Ovary (tissue), 9 donors: ENCODE measurements around the gene GIN1. TPM values are rescaled to one million over a fixed set of nuclear protein-coding genes. Genes with fewer than 3 reads are reported as not detected.

Experiments
- DNase-seq, 5 donors: peaks; one replicate each; pipeline ENCODE4 v3.0.0-alpha.2; 2019 to 2020
- H3K27ac ChIP-seq, 2 donors: fragments of 200-600 bp; one replicate each; pipeline versions ENCODE4 v1.5.1 to v1.8.0; 2019 to 2022
- H3K27me3 ChIP-seq: fragments of 200-600 bp; one replicate; pipeline ENCODE4 v1.8.0; 2022
- H3K36me3 ChIP-seq: fragments of 200-600 bp; sonication (generic); one replicate; pipeline ENCODE4 v1.5.1; 2019
- H3K4me1 ChIP-seq: one replicate; pipeline ENCODE4 v1.8.1; 2013; ENCODE audit warnings: mild to moderate bottlenecking, moderate library complexity; ENCODE audit not compliant: insufficient read depth
- H3K4me3 ChIP-seq: fragments of 200-600 bp; sonication (generic); one replicate; pipeline ENCODE4 v1.5.1; 2017
- H3K9me3 ChIP-seq, 2 donors: fragments of 200-600 bp in 1 of 2; sonication (generic) in 1 of 2; one replicate each; pipeline versions ENCODE4 v1.5.1 to v1.8.1; 2013 to 2019; ENCODE audit warnings: mild to moderate bottlenecking in 1 of 2, moderate library complexity in 1 of 2
- EP300 ChIP-seq: sonication (generic); formaldehyde crosslinking; IDR thresholded peaks from one replicate; pipeline ENCODE4 v1.6.1; 2017; ENCODE audit warnings: antibody characterized with exemption
- POLR2A ChIP-seq: fragments of 450-650 bp; IDR thresholded peaks from one replicate; pipeline ENCODE4 v1.6.1; 2017; ENCODE audit warnings: antibody characterized with exemption, mild to moderate bottlenecking, moderate library complexity
- WGBS, 3 donors: extraction: QIAGEN DNeasy Blood & Tissue Kit in 1 of 3; methylation state at CpG; one replicate each; pipeline versions ENCODE4 v1.1.5 to v1.1.7; 2013 to 2017; 5-methylcytosine and 5-hydroxymethylcytosine counted together
- intact Hi-C, 4 donors: fragments of 100-400 bp; cut with DNase I; formaldehyde crosslinking; loops; one replicate each; pipeline versions ENCODE4 v1.11.0 to v1.15.1; 2022 to 2023
- polyA plus RNA-seq, 2 donors: library from polyadenylated mRNA; stranded (reverse); fragments of 200-250 nt in 1 of 2; fragments of 350-450 nt in 1 of 2; fragmentation: Illumina TruSeq in 1 of 2; extraction: RNeasy Lipid Tissue Mini Kit (QIAGEN cat#74804) in 1 of 2; gene quantifications; one replicate each; pipeline ENCODE4 v1.2.3, GENCODE V29; 2013 to 2014
- total RNA-seq, 7 donors: library from RNA; depleted of rRNA in 2 of 7; stranded (reverse); fragments of >200 nt in 2 of 7; fragmentation: NEBNext Ultra II Directional in 3 of 7; extraction: Animal tissue kit (Norgen Biotek cat#: 25700) in 3 of 7; gene quantifications; one replicate each; pipeline versions ENCODE4 v1.1.0 to v1.2.4, GENCODE V29; 2016 to 2023
- TF ChIP-seq, protein P1 (sequence below), 3 donors: fragments of 450-650 bp in 2 of 3; fragments of 200-600 bp in 1 of 3; IDR thresholded peaks; one replicate each; pipeline versions ENCODE4 v1.5.1 to v1.8.0; 2016 to 2022; ENCODE audit warnings: antibody characterized with exemption in 3 of 3, mild to moderate bottlenecking in 1 of 3
- donor health status: DM: no; HTN: no; CAD: no; lungs with moderate emphysema.
- donor health status: DM: no; HTN: no; CAD: no.
- donor health status: Bipolar disorder and iron deficiency.
- donor health status: DM: yes; HTN: yes; CAD: no.
- donor health status: DM: no; HTN: no; CAD: no.
- donor health status: DM: yes; HTN: yes; CAD: no.

The GIN1 gene
- total and polyA plus RNA-seq, 9 donors = 2.0 to 13.3 (median 7.5) TPM

DNA sequence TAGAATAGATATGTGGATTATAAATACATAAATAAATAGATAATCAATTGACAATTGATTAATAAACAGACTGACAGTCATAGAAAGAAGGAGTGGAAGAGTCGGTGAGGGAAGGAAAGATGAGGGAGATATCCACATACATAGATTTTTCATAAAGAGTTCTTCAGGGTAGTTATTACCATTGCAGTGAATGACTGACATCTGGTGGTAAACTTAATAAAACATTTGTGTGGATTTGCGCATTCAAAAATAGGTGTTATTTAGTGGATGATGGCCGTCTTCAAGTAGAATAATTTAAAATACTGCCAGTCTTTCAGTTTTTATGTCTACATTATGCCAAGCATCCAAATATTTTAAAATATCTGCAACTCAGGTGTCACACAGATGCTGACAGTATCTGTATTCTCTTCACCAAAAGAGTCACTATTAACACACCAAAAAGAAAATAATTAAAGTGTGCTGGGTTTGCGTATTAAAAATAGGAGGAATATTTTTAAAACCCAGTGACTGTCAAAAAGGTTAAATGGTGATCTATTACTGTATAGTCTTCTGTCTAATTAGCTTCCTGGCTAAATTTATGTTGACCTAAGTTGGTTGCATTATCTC lies 78.8 kb downstream of the GIN1 start:
- no peaks in the 10 kb centered on the region for H3K9me3 ChIP-seq
- H3K36me3 ChIP-seq = no peaks in the 10 kb centered on the region
- no peaks in the 10 kb centered on the region for H3K27me3 ChIP-seq
- 24 to 30% (median 29%) methylated on average over 4 of the region's 4 CpGs for WGBS, 3 donors
- no peaks in the 10 kb centered on the region for H3K4me1 ChIP-seq
- DNase-seq = no peak
- no peak overlapping the region for H3K4me3 ChIP-seq
- TF ChIP-seq, protein P1, sequence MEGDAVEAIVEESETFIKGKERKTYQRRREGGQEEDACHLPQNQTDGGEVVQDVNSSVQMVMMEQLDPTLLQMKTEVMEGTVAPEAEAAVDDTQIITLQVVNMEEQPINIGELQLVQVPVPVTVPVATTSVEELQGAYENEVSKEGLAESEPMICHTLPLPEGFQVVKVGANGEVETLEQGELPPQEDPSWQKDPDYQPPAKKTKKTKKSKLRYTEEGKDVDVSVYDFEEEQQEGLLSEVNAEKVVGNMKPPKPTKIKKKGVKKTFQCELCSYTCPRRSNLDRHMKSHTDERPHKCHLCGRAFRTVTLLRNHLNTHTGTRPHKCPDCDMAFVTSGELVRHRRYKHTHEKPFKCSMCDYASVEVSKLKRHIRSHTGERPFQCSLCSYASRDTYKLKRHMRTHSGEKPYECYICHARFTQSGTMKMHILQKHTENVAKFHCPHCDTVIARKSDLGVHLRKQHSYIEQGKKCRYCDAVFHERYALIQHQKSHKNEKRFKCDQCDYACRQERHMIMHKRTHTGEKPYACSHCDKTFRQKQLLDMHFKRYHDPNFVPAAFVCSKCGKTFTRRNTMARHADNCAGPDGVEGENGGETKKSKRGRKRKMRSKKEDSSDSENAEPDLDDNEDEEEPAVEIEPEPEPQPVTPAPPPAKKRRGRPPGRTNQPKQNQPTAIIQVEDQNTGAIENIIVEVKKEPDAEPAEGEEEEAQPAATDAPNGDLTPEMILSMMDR (IDR thresholded peaks at IDR 0.05) = peak; percentile 38 to 43 (median 43)
- TF ChIP-seq POLR2A (no peak), EP300 (no peak)
- intact Hi-C loops = loop anchor here in 2 of 4 donors (5.0 to 10.0 kb wide), 2 partner anchors 456 to 459 kb away; no protein-coding TSS in a partner anchor
- H3K27ac ChIP-seq = no peak overlapping the region

DNA sequence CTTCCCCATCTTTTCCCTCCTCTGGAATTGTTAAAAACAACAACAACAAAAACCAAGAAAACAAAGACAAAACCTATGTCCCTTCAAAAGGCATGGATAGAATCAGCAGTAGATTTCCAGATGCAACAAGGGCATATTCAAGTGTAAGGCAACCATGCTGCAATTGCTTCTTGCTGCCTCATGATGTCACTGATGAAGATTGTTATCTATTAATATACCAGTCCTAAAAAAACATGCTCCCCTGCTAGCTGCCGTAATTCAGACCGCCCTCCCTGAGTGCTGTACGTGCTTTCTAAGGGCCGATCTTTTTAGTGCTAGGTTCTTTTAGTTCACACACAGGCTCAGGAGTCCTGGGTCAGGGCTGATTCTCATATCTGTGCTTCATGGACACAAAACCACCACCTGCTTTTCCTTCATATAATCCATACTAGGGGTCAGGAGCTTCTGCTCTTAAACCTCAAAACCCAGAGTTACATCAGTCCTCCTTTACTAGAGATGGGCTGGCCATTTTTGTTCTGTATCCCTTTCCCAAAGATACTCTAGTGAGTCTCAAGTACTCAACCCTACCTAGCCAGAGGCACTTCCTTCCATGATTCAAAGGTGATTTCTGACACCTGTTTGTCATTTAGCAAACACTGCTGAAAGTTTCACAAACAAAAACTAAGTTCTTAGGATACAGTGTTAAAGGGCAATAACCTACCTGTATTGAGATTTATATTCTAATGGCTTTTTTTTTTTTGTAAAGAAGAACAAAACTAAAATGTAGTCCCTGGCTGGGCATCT lies 82.1 kb downstream of the GIN1 start:
- DNase-seq = no peak
- no peaks in the 10 kb centered on the region for H3K9me3 ChIP-seq
- TF ChIP-seq POLR2A (no peak), EP300 (no peak)
- TF ChIP-seq, protein P1 (IDR thresholded peaks at IDR 0.05) = no peak
- H3K27me3 ChIP-seq = no peaks in the 10 kb centered on the region
- no peak overlapping the region for H3K4me3 ChIP-seq
- 76 to 91% (median 78%) methylated on average over 4 of the region's 4 CpGs for WGBS, 3 donors
- H3K27ac ChIP-seq = no peak overlapping the region
- intact Hi-C loops = no loop called here
- H3K36me3 ChIP-seq = no peaks in the 10 kb centered on the region
- H3K4me1 ChIP-seq = no peaks in the 10 kb centered on the region

DNA sequence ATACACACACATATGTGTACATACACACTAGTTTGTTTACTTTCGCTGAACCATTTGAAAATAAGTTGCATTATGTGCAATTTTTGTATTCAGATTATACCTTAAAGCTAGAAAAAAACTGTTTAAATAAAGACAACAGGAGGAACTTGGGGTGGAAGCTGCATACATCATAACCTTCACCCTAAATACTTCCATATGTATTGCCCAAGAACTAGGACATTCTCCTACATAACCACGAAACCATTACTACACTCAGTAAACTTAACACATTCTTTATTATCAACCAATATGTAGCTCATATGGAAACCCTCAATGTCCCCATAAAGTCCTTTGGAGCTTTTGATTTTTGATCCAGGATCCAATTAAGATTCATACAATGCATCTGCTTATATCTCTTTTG lies 83.3 kb downstream of the GIN1 start:
- 87 to 95% (median 89%) methylated on average over 2 of the region's 2 CpGs for whole genome bisulfite sequencing, 3 donors
- no peak for DNase-seq
- H3K27ac ChIP-seq = no peak overlapping the region
- intact Hi-C loops = no loop called here
- H3K4me1 ChIP-seq = no peaks in the 10 kb centered on the region
- no peaks in the 10 kb centered on the region for H3K9me3 ChIP-seq
- H3K4me3 ChIP-seq = no peak overlapping the region
- H3K27me3 ChIP-seq = no peaks in the 10 kb centered on the region
- no peaks in the 10 kb centered on the region for H3K36me3 ChIP-seq
- TF ChIP-seq EP300 = no peak
- TF ChIP-seq, protein P1 (IDR thresholded peaks at IDR 0.05) = no peak
- TF ChIP-seq POLR2A = no peak

Other genes with a start within 250 kb of the GIN1 start
- gene PPIP5K2, start 163 bp upstream of the GIN1 start, total RNA-seq = 10 to 100 TPM; 32.9 to 63.3 (median 48.4) TPM
- 10 to 100 TPM; 17.8 to 34.1 TPM for gene PPIP5K2, start 163 bp upstream of the GIN1 start, polyA plus RNA-seq
- gene MACIR, start 138.6 kb upstream of the GIN1 start, total RNA-seq = 1 to 10 TPM; 3.4 to 6.3 (median 4.1) TPM
- gene MACIR, start 138.6 kb upstream of the GIN1 start, polyA plus RNA-seq = 1 to 10 TPM; 5.8 to 7.2 TPM